ENCODE measurements around the gene MIGA1.

Gene MIGA1

DNA sequence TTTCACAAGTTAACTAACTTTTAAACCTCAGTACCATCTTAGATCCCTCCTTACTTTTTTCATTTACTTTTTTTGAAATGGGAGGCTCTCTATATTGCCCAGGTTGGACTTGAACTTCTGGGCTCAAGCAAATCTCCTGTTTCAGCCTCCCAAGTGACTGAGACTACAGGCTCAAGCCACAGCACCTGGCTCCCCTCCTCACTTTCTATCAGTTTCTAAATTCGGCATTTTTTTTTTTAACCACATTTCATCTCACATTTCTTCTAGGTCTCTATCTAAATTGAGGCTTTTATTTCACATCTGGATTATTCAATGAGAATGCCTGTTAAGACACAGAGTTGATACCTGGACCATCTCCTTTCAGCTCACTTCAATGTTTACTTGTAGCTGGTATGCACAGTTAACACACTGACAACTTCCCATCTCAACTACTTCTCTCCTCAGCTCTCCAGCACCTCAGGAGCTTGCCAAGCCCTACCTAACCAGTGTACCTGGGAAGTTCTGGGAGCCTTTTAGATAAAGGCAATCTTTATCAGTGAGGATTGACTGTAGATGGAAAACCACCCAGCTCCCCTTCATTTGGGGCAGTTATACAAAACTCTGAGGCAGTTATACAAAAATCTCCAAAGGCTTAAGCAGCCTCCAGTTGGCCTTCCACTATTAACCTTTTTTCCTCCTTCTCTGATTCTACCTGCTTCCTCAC, 23.2 kb upstream of the MIGA1 start:
- no peak overlapping the region for H3K4me3 ChIP-seq (ENCODE audit: low read depth, low read length)
- TF ChIP-seq, protein P1, sequence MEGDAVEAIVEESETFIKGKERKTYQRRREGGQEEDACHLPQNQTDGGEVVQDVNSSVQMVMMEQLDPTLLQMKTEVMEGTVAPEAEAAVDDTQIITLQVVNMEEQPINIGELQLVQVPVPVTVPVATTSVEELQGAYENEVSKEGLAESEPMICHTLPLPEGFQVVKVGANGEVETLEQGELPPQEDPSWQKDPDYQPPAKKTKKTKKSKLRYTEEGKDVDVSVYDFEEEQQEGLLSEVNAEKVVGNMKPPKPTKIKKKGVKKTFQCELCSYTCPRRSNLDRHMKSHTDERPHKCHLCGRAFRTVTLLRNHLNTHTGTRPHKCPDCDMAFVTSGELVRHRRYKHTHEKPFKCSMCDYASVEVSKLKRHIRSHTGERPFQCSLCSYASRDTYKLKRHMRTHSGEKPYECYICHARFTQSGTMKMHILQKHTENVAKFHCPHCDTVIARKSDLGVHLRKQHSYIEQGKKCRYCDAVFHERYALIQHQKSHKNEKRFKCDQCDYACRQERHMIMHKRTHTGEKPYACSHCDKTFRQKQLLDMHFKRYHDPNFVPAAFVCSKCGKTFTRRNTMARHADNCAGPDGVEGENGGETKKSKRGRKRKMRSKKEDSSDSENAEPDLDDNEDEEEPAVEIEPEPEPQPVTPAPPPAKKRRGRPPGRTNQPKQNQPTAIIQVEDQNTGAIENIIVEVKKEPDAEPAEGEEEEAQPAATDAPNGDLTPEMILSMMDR (conservative IDR thresholded peaks at IDR 0.05; ENCODE audit: low read depth, low read length) = no peak
- DNase-seq (ENCODE audit: low read depth) = no peak

DNA sequence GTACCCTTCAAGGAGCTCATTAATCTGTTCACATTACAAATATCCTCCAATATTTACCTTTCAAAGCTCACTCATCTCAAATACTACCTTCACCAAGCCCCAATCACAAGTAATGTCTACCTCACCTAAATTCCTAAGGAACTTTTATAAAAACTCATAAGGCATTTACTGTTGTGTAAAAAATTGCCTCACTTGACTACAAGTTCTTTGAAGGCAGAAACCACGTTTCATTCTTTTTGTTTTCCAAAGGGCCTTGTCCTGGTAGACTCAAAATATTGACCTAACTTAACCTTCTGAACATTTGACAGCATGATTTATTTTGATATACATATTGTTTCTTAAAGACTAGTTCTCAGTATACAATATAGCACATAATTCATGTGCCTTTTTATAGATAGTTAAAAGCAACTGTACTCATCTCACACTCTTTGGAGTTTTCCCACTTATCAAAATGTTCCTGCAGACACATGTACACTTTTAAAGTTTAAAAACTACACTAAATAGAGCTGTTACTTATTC, 22.3 kb upstream of the MIGA1 start:
- TF ChIP-seq, protein P1 (conservative IDR thresholded peaks at IDR 0.05; ENCODE audit: low read depth, low read length) = no peak
- H3K4me3 ChIP-seq (ENCODE audit: low read depth, low read length) = no peak overlapping the region

DNA sequence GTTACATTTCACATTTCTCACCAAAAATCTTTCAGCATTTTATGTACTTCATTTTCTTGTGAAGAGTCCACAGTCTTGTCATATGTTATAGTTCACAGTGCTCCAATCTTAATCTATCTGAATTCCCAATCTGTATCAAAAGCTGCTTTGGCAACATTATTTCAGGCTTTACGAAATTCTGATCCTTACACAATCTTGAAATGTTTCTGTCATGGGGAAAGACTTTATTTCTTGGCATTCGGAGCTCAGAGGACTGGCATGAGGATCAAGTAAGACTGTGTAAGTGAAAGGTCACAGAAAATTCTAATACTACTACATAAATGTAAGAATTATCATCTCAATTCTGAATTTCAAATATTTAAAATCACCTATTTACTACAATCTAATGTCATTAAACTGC, 21.8 kb upstream of the MIGA1 start:
- DNase-seq (ENCODE audit: low read depth) = peak; percentile 72
- H3K4me3 ChIP-seq (ENCODE audit: low read depth, low read length) = peak overlapping the region; percentile 6

More for the DNA sequence above, 22.3 kb upstream of the MIGA1 start:
- peak; percentile 14 for DNase-seq (ENCODE audit: low read depth)

DNA sequence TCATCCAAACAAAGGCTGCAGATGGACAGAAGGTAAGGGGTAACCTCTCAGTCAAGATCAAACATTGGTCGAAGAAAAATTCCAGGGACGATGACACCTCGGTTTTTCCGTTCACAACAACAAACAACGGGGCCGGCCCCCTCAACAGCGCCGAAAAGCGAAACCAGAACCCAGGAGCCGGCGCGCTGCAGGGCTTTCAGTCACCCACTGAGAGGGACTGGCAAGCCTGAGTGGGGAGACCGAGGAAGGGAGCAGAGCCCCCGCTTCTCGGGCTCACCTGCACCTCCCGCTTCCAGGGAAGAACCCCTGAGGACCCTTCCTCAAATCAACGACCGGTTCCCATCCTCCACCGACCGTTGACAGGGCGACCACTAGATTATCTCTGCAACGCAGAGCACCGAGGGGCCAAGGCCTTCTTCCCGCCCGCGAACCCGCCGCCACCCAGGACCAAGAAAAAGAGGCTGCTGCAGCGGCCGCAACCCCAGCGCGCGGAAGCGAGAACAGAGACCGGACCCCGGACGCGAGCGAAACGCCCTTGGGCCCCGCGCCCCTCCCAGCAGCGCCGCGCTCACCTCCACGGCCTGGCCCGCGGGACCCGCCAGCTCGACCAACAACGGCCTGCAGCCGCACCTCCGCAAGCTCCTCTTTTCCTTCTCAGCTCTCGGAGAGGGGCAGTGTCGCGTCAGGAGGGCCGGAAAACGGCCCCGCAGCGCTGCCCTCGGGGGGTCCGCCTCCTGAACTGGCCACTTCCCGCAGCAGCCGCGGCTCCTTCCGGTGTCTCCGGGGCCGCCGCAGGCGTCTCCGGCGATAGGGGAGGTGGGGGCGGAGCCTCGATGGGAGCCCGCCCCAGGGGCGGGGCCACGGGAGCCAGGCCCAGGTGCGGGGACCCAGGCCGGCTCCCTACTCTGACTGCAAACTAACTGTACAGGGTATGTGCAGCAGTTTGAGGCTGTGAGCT, 20.1 kb upstream of the MIGA1 start, which contains the start of gene USP33:
Gene USP33 (minus strand): TSS at position 782 of the 958 bp plus-strand sequence. CDS start 18,155 bp downstream, outside the sequence.
- TF ChIP-seq, protein P1 (conservative IDR thresholded peaks at IDR 0.05; ENCODE audit: low read depth, low read length) = no peak
- peak; percentile 73 for DNase-seq (ENCODE audit: low read depth)

More for the DNA sequence above, 21.8 kb upstream of the MIGA1 start:
- TF ChIP-seq, protein P1 (conservative IDR thresholded peaks at IDR 0.05; ENCODE audit: low read depth, low read length) = no peak

DNA sequence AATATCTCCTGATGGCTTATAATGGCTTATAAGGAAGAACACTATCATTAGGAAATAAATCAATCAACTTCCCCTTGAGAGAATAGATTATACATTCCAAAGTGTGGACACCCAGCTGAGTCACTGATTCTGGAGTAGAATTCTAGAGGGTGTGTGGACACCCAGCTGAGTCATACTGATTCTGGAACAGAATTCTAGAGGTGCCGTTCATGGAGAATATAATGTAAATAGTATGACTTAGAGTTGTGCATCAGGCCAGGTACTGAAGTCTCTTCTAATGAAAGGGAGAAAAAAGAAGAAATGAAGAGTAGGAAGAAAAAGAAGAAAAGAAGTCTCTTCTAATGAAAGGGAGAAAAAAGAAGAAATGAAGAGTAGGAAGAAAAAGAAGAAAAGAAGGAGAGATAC, 17.4 kb upstream of the MIGA1 start:
- H3K4me3 ChIP-seq (ENCODE audit: low read depth, low read length) = no peak overlapping the region
- TF ChIP-seq, protein P1 (conservative IDR thresholded peaks at IDR 0.05; ENCODE audit: low read depth, low read length) = no peak
- peak; percentile 80 for DNase-seq (ENCODE audit: low read depth)

More for the DNA sequence above, 20.1 kb upstream of the MIGA1 start, which contains the start of gene USP33:
- H3K4me3 ChIP-seq (ENCODE audit: low read depth, low read length) = peak within 1 kb of the TSS; percentile 68

DNA sequence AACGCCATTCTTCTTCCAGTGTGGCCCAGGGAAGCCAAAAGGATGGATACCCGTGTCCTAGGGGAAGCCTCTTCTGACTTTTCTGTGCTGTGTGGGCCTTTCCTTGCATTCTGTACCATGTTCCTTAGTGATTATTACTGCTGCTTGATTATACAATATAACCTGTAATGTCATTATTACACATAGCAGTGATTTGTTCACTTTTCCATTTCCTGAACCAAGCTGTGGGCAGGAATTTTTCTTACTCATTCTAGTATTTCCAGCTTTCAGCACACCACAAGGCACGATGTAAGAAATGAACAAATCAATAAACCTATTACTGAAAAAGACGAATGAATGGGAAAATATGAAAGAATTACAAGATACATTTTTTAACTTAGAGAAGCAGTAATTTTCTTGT, 11.4 kb upstream of the MIGA1 start:
- DNase-seq (ENCODE audit: low read depth) = no peak
- TF ChIP-seq, protein P1 (conservative IDR thresholded peaks at IDR 0.05; ENCODE audit: low read depth, low read length) = no peak
- no peak overlapping the region for H3K4me3 ChIP-seq (ENCODE audit: low read depth, low read length)

Measured in choroid plexus epithelial cell (primary cell).